Subcutaneous adipose tissue (tissue), 4 donors: ENCODE measurements around the gene GSTM4. TPM values are rescaled to one million over a fixed set of nuclear protein-coding genes. Genes with fewer than 3 reads are reported as not detected.

Experiments used
- total RNA-seq, 4 donors: library from RNA; depleted of rRNA; stranded (reverse); fragments of >200 nt; gene quantifications; one replicate each; pipeline ENCODE4 v1.1.0, GENCODE V29; 2016
- TF ChIP-seq, protein P1 (sequence below): fragments of 450-650 bp; IDR thresholded peaks from one replicate; pipeline ENCODE4 v1.5.1; 2016; ENCODE audit warnings: low read depth, mild to moderate bottlenecking, control low read depth, antibody characterized with exemption, moderate library complexity

GSTM4 gene
- total RNA-seq, 4 donors from 2014 or later, result 16.7 to 35.0 (median 20.9) TPM

DNA sequence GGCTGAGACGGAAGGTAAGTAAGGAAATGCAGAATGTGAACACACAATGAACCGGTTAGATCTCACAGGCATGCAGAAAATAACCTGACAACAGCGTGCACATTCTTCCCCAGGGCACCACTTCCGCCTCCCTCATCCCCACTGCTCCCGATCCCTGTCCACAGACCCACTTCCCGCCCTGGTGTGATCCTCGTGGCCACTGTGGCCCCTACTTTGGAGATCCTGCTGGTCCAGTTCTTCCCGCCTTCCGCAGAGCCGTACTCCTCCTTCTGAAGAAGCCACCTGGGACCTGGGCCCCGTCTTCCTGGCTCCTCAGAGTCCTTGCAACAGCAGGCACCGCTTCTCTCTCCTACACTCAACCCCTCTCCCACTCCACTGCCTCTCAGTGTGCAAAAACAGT lies 1.4 kb upstream of the GSTM4 start:
- TF ChIP-seq, protein P1, sequence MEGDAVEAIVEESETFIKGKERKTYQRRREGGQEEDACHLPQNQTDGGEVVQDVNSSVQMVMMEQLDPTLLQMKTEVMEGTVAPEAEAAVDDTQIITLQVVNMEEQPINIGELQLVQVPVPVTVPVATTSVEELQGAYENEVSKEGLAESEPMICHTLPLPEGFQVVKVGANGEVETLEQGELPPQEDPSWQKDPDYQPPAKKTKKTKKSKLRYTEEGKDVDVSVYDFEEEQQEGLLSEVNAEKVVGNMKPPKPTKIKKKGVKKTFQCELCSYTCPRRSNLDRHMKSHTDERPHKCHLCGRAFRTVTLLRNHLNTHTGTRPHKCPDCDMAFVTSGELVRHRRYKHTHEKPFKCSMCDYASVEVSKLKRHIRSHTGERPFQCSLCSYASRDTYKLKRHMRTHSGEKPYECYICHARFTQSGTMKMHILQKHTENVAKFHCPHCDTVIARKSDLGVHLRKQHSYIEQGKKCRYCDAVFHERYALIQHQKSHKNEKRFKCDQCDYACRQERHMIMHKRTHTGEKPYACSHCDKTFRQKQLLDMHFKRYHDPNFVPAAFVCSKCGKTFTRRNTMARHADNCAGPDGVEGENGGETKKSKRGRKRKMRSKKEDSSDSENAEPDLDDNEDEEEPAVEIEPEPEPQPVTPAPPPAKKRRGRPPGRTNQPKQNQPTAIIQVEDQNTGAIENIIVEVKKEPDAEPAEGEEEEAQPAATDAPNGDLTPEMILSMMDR, result no peak

- TF ChIP-seq, protein P1, result no peak
Observed at GRCh38 chr1:109657395-109657794, 1.5 kb downstream of the GSTM4 start.

- TF ChIP-seq, protein P1, result no peak
Observed at GRCh38 chr1:109657970-109658369, 2.1 kb downstream of the GSTM4 start.

DNA sequence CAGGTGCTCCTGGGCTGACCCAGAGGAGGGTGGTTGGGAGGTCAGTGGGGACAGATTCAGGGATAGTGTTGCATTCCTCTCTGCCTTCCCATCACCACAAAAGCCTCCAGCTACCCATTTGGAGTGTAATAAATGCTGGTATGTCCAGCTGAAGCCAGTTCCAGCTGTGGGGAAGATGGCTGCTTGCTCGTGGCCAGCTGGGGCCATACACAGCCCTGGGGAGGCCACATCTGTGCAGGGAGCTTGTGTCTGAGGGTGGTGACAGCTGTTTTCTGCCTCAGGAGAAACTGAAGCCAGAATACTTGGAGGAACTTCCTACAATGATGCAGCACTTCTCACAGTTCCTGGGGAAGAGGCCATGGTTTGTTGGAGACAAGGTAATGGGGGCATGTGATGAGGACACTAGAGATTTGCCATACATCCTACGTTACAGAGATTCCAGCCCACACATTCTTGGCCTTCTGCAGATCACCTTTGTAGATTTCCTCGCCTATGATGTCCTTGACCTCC lies 2.7 kb downstream of the GSTM4 start:
- TF ChIP-seq, protein P1, result no peak

DNA sequence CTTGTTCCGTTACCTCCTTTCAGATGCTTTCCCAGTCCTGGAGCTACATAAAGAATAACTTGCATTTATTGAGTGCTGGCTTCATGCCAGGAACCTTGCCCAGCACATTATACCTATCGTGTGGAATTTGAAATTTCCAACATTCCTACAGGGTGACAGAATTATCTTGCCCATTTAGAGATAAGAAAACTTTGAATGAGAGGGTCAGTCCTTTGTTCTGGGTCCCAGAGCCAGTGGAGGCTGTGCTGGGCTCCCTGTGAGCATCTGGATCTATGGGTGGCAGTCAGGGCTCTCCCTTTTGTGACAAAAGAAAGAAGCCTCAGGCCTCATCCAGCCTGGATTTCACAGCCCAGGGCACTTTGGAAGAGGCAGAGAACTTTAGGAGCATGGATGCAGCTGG lies 3.2 kb downstream of the GSTM4 start:
- TF ChIP-seq, protein P1, result no peak

DNA sequence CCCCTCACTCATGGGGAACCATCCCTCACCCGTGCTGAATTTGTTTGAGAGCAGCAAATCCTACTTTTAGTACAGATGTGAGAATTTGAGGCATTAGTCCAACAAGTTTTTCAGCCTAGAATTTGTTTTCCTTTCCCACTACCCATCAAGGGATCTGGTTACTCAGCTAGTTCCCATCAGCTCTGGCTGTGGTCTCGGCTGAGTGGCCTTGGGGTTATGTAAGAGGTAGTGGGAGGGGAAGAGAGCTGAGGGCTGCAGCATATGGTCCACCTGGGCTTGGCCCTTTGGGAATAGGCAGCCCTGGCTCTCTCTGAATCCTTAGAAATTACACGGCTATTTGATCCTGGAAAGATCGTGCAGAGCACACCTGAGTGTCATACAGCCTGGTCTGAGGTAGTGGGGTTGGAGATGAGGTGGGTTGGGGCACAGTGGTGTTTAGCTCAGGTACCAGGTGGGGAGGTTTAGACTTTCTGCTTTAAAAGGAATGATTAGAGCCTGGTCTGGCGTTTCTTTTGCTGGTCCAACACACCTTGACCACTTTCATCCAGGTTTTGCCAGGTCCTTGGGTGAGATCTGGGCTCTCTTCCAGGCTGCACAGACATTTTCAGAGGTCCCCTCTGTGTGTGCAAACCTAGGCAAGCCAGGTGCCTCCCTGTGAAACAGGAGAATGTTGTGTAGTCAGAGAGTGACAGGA lies 4.2 kb downstream of the GSTM4 start:
- TF ChIP-seq, protein P1, result no peak

GRCh38 chr1:109661391-109661790 lies 5.5 kb downstream of the GSTM4 start:
- TF ChIP-seq, protein P1, result no peak
